Measurements from ENCODE around the gene DEUP1. TPM values are rescaled to one million over a fixed set of nuclear protein-coding genes. Genes with fewer than 3 reads are reported as not detected.

DEUP1 gene
- polyA plus RNA-seq, 12 donors: 0.27 to 0.34 TPM; not detected in 10

DNA sequence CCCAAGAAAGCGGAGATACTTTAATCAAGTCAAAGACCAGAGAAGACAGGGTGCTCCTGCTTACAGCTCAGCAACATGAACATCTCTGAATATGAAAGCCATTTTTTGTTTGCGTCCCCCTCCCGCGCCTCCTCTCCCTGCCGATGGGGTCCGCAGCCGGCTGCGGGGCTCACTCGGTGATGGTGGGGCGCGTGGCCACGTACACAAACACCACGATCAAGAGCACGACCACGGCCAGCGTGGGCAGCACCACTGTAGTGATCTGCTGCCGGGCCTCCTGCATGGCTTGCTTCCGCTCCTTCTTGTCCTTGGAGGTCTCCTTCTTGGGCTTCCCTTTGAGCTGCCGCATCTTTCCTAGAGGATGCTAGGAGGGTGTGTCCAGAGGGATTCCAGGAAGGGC is 148.3 kb downstream of the DEUP1 start:
- no peak for DNase-seq

DNA sequence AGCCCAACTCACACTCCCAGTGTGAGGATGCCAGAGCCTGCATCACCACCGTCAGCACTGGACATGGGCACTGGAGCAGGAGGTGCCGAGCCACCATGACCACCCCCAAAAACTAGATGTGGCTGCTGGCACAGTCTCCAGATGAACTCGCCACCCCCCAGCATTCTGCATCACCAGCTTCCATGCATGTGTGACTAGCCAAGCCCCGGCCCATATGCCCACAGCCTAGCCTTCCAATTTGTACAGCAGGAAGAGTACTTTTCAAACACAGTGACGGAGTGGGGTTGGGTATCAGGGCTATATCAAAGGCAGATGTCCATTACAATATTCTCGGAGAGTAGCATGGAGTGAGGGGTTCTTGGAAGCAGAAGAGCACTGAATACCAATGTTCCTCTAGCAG is 149.7 kb downstream of the DEUP1 start:
- DNase-seq: no peak

- DNase-seq: no peak
Measured at GRCh38 chr11:93480756-93481155, 150.2 kb downstream of the DEUP1 start.

DNA sequence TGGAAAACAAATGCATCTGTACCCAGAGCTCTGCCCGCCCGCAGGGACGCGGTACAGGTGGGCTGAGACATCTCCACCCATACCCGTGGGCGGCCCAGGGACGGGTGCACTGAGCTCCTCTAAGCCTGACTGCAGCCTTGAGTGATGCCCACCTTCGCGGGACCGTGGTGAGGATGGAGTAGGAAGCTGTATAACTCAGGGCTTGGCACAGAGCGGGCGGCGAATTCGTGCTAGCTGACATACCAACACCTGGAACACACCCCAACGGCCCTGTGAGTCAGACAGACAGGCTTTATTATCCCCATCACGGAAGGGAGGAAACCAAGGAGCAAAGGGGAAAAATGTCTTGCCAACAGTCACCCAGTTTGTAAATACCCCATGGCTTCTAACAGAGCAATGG is 150.7 kb downstream of the DEUP1 start:
- no peak for DNase-seq

- no peak for DNase-seq
Measured at GRCh38 chr11:93481696-93482095, 151.2 kb downstream of the DEUP1 start.

DNA sequence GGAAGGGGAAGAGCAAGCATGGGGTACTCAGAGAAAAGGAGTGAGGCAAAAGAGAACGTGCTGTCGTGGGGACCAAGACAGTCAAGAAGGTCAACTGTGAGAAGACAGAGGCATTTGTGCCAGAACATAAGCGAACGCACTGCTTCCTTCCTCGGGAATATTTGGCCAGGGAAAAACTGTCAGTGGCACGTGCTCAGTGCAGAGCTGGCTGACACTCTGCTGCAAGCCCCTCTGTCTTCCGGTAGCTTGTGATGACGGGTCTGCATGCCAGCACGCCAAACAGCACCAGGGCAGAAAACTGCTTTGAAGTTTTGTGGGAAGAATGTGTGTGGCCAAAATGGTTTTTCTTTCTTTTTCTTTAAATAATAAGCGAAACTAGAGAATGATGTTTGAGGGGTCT is 152.0 kb downstream of the DEUP1 start:
- no peak for DNase-seq

GRCh38 chr11:93484716-93485115 is 154.2 kb downstream of the DEUP1 start:
- no peak for DNase-seq

- DNase-seq: no peak
Measured at GRCh38 chr11:93485983-93486382, 155.4 kb downstream of the DEUP1 start.

- DNase-seq: no peak
Measured at GRCh38 chr11:93487032-93487483, 156.5 kb downstream of the DEUP1 start.

Other genes starting within 250 kb of the DEUP1 start
- gene SLC36A4, start 132.8 kb upstream of the DEUP1 start, polyA plus RNA-seq (ENCODE audit: insufficient read length in 12 of 12): 10 to 100 TPM in 5 of 12 donors, 1 to 10 TPM in 6, not detected in 1; 5.7 to 12.2 (median 9.4) TPM
- gene SMCO4, start 212.6 kb downstream of the DEUP1 start, polyA plus RNA-seq (ENCODE audit: insufficient read length in 12 of 12): 10 to 100 TPM in 6 of 12 donors, 1 to 10 TPM in 5, not detected in 1; 5.9 to 19.2 (median 10.1) TPM

Data from muscle of arm (tissue), 12 donors.